Natural killer cell (primary cell): ENCODE measurements around the gene RAD9A. TPM values are rescaled to one million over a fixed set of nuclear protein-coding genes. Genes with fewer than 3 reads are reported as not detected.
A peak's percentile ranks its signal among the peaks of the same experiment; 100 is the strongest.

Experiments used
- ATAC-seq, 3 donors: fragments of 150-1000 bp in 2 of 3; fragments of 200-7000 bp in 1 of 3; cut with Tn5 transposase; 1 replicate in 1 of 3; 2 replicates in 2 of 3; pipeline ENCODE4 v1.10.0; 2021; ENCODE audit warnings: mild to moderate bottlenecking in 2 of 3, moderate library complexity in 2 of 3
- DNase-seq, 2 donors: peaks; one replicate each; pipeline versions ENCODE4 v3.0.0 to v3.0.0-alpha.2; 2013 to 2021; ENCODE audit warnings: mixed read lengths in 1 of 2
- H3K27ac ChIP-seq: one replicate; pipeline ENCODE4 v1.5.1; 2013; ENCODE audit warnings: mild to moderate bottlenecking, low read length
- H3K27me3 ChIP-seq: one replicate; pipeline ENCODE4 v1.6.1; 2013; ENCODE audit warnings: low read length; ENCODE audit not compliant: control insufficient read depth, insufficient read depth
- H3K36me3 ChIP-seq: one replicate; pipeline ENCODE4 v1.6.1; 2013; ENCODE audit warnings: low read length; ENCODE audit not compliant: control insufficient read depth, insufficient read depth
- H3K4me1 ChIP-seq: one replicate; pipeline ENCODE4 v1.6.1; 2013; ENCODE audit warnings: low read length; ENCODE audit not compliant: control insufficient read depth, insufficient read depth
- H3K4me3 ChIP-seq: one replicate; pipeline ENCODE4 v1.5.1; 2013; ENCODE audit warnings: low read length
- H3K9me3 ChIP-seq: one replicate; pipeline ENCODE4 v1.6.1; 2013; ENCODE audit warnings: low read length; ENCODE audit not compliant: control insufficient read depth, insufficient read depth
- H3K27ac Mint-ChIP-seq, 2 donors: one replicate each; pipeline ENCODE4 v1.8.0; 2022; ENCODE audit warnings: mild to moderate bottlenecking in 2 of 2, mixed read lengths in 2 of 2, moderate library complexity in 1 of 2
- H3K27me3 Mint-ChIP-seq, 2 donors: one replicate each; pipeline ENCODE4 v1.8.0; 2022; ENCODE audit warnings: low read depth in 2 of 2, mixed read lengths in 2 of 2
- H3K36me3 Mint-ChIP-seq: one replicate; pipeline ENCODE4 v1.8.0; 2022; ENCODE audit warnings: mixed read lengths
- H3K4me1 Mint-ChIP-seq, 2 donors: one replicate each; pipeline ENCODE4 v1.8.0; 2022; ENCODE audit warnings: mixed read lengths in 2 of 2
- H3K4me3 Mint-ChIP-seq: one replicate; pipeline ENCODE4 v1.8.0; 2022; ENCODE audit warnings: mild to moderate bottlenecking, moderate library complexity, mixed read lengths
- H3K9me3 Mint-ChIP-seq, 2 donors: one replicate each; pipeline ENCODE4 v1.8.0; 2022; ENCODE audit warnings: mixed read lengths in 2 of 2
- CTCF ChIP-seq: fragments of 200-600 bp; IDR thresholded peaks from one replicate; pipeline ENCODE4 v1.8.0; 2022; ENCODE audit warnings: antibody characterized with exemption
- WGBS: methylation state at CpG from one replicate; pipeline ENCODE4 v1.1.7; 2013; ENCODE audit warnings: missing lambda C conversion rate; ENCODE audit not compliant: insufficient coverage; 5-methylcytosine and 5-hydroxymethylcytosine counted together
- intact Hi-C: fragments of 100-400 bp; cut with micrococcal nuclease; formaldehyde crosslinking; loops from one replicate; pipeline ENCODE4 v1.14.2; 2022
- total RNA-seq, 4 donors: library from RNA; stranded (reverse); fragments of 120-200 nt in 1 of 4; gene quantifications; one replicate each; pipeline versions ENCODE4 v1.2.3 to v1.2.4, GENCODE V29; 2013 to 2022

Gene RAD9A
- total RNA-seq, 3 donors from 2014 or later (not counting 1 experiment from before 2014, with no cell fraction given): 30.2 to 47.1 (median 37.3) TPM

DNA sequence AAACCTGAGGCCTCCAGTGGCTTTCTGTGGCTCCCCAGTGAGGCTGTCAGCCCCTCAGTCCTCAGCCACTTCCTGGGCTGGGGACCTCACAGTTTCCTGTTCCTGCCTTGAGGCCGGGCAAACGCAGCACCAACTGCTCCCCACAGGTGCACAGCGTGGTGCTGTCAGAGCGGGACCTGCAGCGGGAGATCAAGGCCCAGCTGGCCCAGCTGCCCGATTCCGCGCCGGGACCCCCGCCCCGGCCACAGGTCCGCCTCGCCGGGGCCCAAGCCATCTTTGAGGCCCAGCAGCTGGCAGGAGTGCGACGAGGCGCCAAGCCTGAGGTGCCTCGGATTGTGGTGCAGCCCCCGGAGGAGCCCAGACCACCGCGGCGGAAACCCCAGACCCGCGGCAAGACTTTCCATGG is 17.5 kb downstream of the RAD9A start:
- Mint-ChIP-seq H3K36me3 (no peaks in the 10 kb centered on the region), H3K4me3 (peak overlapping the region; percentile 87), H3K27ac (peak overlapping the region; percentile 86 to 96), H3K27me3 (no peaks in the 10 kb centered on the region), H3K4me1 (peaks cover 66 to 94% of the 10 kb centered on the region in 2 donors), H3K9me3 (no peaks in the 10 kb centered on the region)
- WGBS: 0% methylated on average over 24 of the region's 24 CpGs
- Histone ChIP-seq H3K27me3 (no peaks in the 10 kb centered on the region), H3K4me3 (peak overlapping the region; percentile 26), H3K27ac (peak overlapping the region; percentile 63), H3K9me3 (no peaks in the 10 kb centered on the region), H3K4me1 (peaks cover 99% of the 10 kb centered on the region), H3K36me3 (peaks cover 29% of the 10 kb centered on the region)
- ATAC-seq (peak; percentile 68 to 83 (median 82)), DNase-seq (peak; percentile 64 to 87)
- no peak for TF ChIP-seq CTCF
- intact Hi-C loops: no loop called here

- peak in 1 of 2 donors; percentile 43 for DNase-seq
- Mint-ChIP-seq H3K27me3 (no peaks in the 10 kb centered on the region), H3K27ac (peak overlapping the region; percentile 86 to 96), H3K9me3 (no peaks in the 10 kb centered on the region), H3K4me3 (peak overlapping the region; percentile 84), H3K4me1 (peaks cover 60 to 89% of the 10 kb centered on the region in 2 donors), H3K36me3 (no peaks in the 10 kb centered on the region)
- peak in 2 of 3 donors; percentile 1 to 25 for ATAC-seq
- peak overlapping the region; percentile 26 for H3K4me3 ChIP-seq
- H3K27ac ChIP-seq: peak overlapping the region; percentile 63
- H3K4me1 ChIP-seq: peaks cover 99% of the 10 kb centered on the region
- TF ChIP-seq CTCF: no peak
- peaks cover 29% of the 10 kb centered on the region for H3K36me3 ChIP-seq
- no peaks in the 10 kb centered on the region for H3K27me3 ChIP-seq
- intact Hi-C loops: no loop called here
- no peaks in the 10 kb centered on the region for H3K9me3 ChIP-seq
- WGBS: 10% methylated on average over 13 of the region's 13 CpGs
Observed at GRCh38 chr11:67409781-67410368, 18.1 kb downstream of the RAD9A start.

- peak overlapping the region; percentile 63 for H3K27ac ChIP-seq
- no peaks in the 10 kb centered on the region for H3K27me3 Mint-ChIP-seq
- peak overlapping the region; percentile 86 to 96 for H3K27ac Mint-ChIP-seq
- peak overlapping the region; percentile 26 for H3K4me3 ChIP-seq
- no peak for TF ChIP-seq CTCF
- no peaks in the 10 kb centered on the region for H3K27me3 ChIP-seq
- H3K4me1 Mint-ChIP-seq: peaks cover 55 to 88% of the 10 kb centered on the region in 2 donors
- intact Hi-C loops: no loop called here
- H3K9me3 Mint-ChIP-seq: no peaks in the 10 kb centered on the region
- H3K4me1 ChIP-seq: peaks cover 99% of the 10 kb centered on the region
- no peaks in the 10 kb centered on the region for H3K9me3 ChIP-seq
- peaks cover 25% of the 10 kb centered on the region for H3K36me3 ChIP-seq
- 77% methylated on average over 15 of the region's 15 CpGs for WGBS
- ATAC-seq (no peak), DNase-seq (no peak)
- peak overlapping the region; percentile 56 for H3K4me3 Mint-ChIP-seq
- H3K36me3 Mint-ChIP-seq: no peaks in the 10 kb centered on the region
Observed at GRCh38 chr11:67410369-67410831, 18.6 kb downstream of the RAD9A start.
